GM06990 (cell line): ENCODE results near the gene NOD1.
A peak's percentile ranks its signal among the peaks of the same experiment; 100 is the strongest.

ENCODE experiments used
- DNase-seq: peaks from one replicate; pipeline ENCODE4 v3.0.0-alpha.2; 2011; ENCODE audit not compliant: insufficient read length; ENCODE audit errors: extremely low read depth
- H3K27me3 ChIP-seq: replicated peaks from 2 replicates; pipeline ENCODE4 v1.6.0; 2011; ENCODE audit warnings: low read length; ENCODE audit not compliant: control insufficient read depth, insufficient read depth
- H3K36me3 ChIP-seq: 2 replicates; pipeline ENCODE4 v1.5.1; 2011; ENCODE audit warnings: low read length; ENCODE audit not compliant: control insufficient read depth, insufficient read depth
- H3K4me3 ChIP-seq: replicated peaks from 2 replicates; pipeline ENCODE4 v1.5.1; 2011; ENCODE audit warnings: low read depth, mild to moderate bottlenecking, control low read depth, low read length
- TF ChIP-seq, protein P1 (sequence below): IDR thresholded peaks from 2 replicates; pipeline ENCODE4 v1.5.1; 2011; ENCODE audit warnings: low read length, control low read depth, mild to moderate bottlenecking, inconsistent platforms; ENCODE audit not compliant: insufficient read depth, poor library complexity, severe bottlenecking

The NOD1 gene

DNA sequence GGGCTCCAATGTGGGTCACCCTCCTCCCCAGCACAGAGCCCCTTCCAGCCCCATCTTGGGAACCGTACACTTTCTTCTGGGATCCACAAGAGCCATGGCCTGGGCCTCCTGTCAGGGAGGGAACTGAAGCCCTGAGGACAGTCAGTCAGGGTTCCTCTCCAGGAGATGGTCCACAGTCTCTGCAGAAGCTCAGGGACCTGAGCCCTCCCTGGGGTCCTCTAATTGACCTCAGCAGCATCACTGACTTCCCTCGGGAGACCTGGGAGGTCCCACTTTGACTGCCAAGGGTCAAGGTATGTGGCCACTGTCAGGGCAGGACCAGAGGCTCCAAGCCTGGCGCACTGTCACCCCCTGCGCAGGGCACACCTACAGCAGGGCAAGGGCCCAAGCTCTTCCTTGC, 32.3 kb downstream of the NOD1 start:
- DNase-seq, result no peak
- TF ChIP-seq, protein P1, sequence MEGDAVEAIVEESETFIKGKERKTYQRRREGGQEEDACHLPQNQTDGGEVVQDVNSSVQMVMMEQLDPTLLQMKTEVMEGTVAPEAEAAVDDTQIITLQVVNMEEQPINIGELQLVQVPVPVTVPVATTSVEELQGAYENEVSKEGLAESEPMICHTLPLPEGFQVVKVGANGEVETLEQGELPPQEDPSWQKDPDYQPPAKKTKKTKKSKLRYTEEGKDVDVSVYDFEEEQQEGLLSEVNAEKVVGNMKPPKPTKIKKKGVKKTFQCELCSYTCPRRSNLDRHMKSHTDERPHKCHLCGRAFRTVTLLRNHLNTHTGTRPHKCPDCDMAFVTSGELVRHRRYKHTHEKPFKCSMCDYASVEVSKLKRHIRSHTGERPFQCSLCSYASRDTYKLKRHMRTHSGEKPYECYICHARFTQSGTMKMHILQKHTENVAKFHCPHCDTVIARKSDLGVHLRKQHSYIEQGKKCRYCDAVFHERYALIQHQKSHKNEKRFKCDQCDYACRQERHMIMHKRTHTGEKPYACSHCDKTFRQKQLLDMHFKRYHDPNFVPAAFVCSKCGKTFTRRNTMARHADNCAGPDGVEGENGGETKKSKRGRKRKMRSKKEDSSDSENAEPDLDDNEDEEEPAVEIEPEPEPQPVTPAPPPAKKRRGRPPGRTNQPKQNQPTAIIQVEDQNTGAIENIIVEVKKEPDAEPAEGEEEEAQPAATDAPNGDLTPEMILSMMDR, result no peak
- Histone ChIP-seq H3K27me3 (no peaks in the 10 kb centered on the region), H3K36me3 (peaks cover 8% of the 10 kb centered on the region), H3K4me3 (no peak overlapping the region)

- TF ChIP-seq, protein P1, result peak; percentile 72
- Histone ChIP-seq H3K36me3 (peaks cover 6% of the 10 kb centered on the region), H3K4me3 (no peak overlapping the region), H3K27me3 (no peaks in the 10 kb centered on the region)
- DNase-seq, result peak; percentile 79
Observed at GRCh38 chr7:30445770-30446169, 32.8 kb downstream of the NOD1 start.

- H3K4me3 ChIP-seq, result no peak overlapping the region
- TF ChIP-seq, protein P1, result no peak
Observed at GRCh38 chr7:30437823-30438574, 40.6 kb downstream of the NOD1 start.

DNA sequence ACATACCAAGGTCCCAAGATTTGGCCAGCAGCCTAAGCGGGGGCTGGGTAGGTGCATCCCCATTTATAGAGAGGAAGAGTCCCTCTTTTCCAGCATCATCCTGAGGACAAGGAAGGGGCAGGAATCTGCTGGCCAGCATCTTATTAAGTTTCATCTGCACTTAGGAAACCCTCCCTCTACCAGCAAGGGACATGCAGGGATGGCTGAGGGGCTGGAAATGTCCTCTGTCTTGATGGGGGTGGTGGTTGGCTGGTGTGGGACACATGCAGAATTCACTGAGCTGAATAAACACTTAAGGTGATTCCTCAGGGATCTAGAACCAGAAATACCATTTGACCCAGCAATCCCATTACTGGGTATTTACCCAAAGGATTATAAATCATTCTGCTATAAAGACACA, 42.1 kb downstream of the NOD1 start:
- Histone ChIP-seq H3K4me3 (no peak overlapping the region), H3K36me3 (peaks cover 5% of the 10 kb centered on the region; the same call in 1 of the 2 replicates), H3K27me3 (no peaks in the 10 kb centered on the region)
- TF ChIP-seq, protein P1, result no peak
- no peak for DNase-seq

More at GRCh38 chr7:30437823-30438574, 40.6 kb downstream of the NOD1 start:
- Histone ChIP-seq H3K36me3 (peaks cover 5% of the 10 kb centered on the region; the same call in 1 of the 2 replicates), H3K27me3 (no peaks in the 10 kb centered on the region)
- no peak for DNase-seq

GRCh38 chr7:30436046-30436445, 42.5 kb downstream of the NOD1 start:
- no peak for DNase-seq
- peaks cover 5% of the 10 kb centered on the region; the same call in 1 of the 2 replicates for H3K36me3 ChIP-seq
- TF ChIP-seq, protein P1, result no peak

More at GRCh38 chr7:30436046-30436445, 42.5 kb downstream of the NOD1 start:
- Histone ChIP-seq H3K4me3 (no peak overlapping the region), H3K27me3 (no peaks in the 10 kb centered on the region)
